Thoracic aorta (tissue), 2 donors: Measurements from ENCODE around the gene PCDHGA10. TPM values are rescaled to one million over a fixed set of nuclear protein-coding genes. Genes with fewer than 3 reads are reported as not detected.
"Not testable (repeated sequence)": the region's sequence is repeated elsewhere in the genome, so short reads cannot be mapped to it uniquely, and the experiment has no call there.

ENCODE experiments used
- ATAC-seq: fragments of 150-250 bp; one replicate; pipeline ENCODE4 v1.8.0; 2017; ENCODE audit warnings: low read depth; ENCODE audit not compliant: insufficient number of reproducible peaks, low FRiP score
- DNase-seq: peaks from one replicate; pipeline ENCODE4 v3.0.0-alpha.2; 2020; ENCODE audit warnings: low spot score
- H3K27ac ChIP-seq, 2 donors: fragments of 200-600 bp; sonication (generic); 1 replicate in 1 of 2; 2 replicates in 1 of 2; pipeline ENCODE4 v1.5.1; 2016; ENCODE audit warnings: mild to moderate bottlenecking in 2 of 2, moderate library complexity in 2 of 2
- H3K27me3 ChIP-seq: fragments of 200-600 bp; sonication (generic); replicated peaks from 2 replicates; pipeline ENCODE4 v1.6.0; 2016; ENCODE audit warnings: mild to moderate bottlenecking; ENCODE audit not compliant: insufficient read depth
- H3K36me3 ChIP-seq: fragments of 200-600 bp; sonication (generic); one replicate; pipeline ENCODE4 v1.5.1; 2016
- H3K4me1 ChIP-seq, 2 donors: fragments of 200-600 bp; sonication (generic); 1 replicate in 1 of 2; 2 replicates in 1 of 2; pipeline versions ENCODE4 v1.5.1 to v1.6.0; 2016; ENCODE audit warnings: low read depth in 2 of 2, mild to moderate bottlenecking in 1 of 2; ENCODE audit not compliant: control insufficient read depth in 1 of 2
- H3K4me3 ChIP-seq: fragments of 200-600 bp; sonication (generic); 2 replicates; pipeline ENCODE4 v1.5.1; 2016; ENCODE audit warnings: mild to moderate bottlenecking
- H3K9me3 ChIP-seq: fragments of 200-600 bp; sonication (generic); 2 replicates; pipeline ENCODE4 v1.5.1; 2016
- total RNA-seq, 2 donors: library from RNA; depleted of rRNA; stranded (reverse); fragments of >200 nt; gene quantifications; one replicate each; pipeline versions ENCODE4 v1.1.0 to v1.2.3, GENCODE V29; 2016
- TF ChIP-seq, protein P1 (sequence below): fragments of 200-600 bp; sonication (generic); IDR thresholded peaks from one replicate; pipeline ENCODE4 v1.5.1; 2019; ENCODE audit warnings: antibody characterized with exemption

The PCDHGA10 gene
- total RNA-seq, 2 donors from 2014 or later: 11.1 to 14.4 TPM

DNA sequence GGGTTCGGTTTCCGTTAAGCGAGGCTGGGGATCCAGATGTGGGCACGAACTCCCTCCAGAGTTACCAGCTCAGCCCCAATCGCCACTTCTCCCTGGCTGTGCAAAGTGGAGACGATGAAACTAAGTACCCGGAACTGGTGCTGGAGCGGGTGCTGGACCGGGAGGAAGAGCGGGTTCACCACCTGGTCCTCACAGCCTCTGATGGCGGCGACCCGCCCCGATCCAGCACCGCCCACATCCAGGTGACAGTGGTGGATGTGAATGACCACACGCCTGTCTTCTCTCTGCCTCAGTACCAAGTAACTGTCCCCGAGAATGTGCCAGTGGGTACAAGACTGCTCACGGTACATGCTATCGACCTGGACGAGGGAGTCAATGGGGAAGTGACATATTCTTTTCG lies 29.4 kb upstream of the PCDHGA10 start:
- H3K27me3 ChIP-seq: no peaks in the 10 kb centered on the region
- peak overlapping the region; percentile 19 for H3K4me3 ChIP-seq
- ATAC-seq (no peak), DNase-seq (no peak)
- H3K4me1 ChIP-seq: no peaks in the 10 kb centered on the region
- peaks cover 90% of the 10 kb centered on the region for H3K9me3 ChIP-seq
- no peak overlapping the region for H3K27ac ChIP-seq
- H3K36me3 ChIP-seq: no peaks in the 10 kb centered on the region
- TF ChIP-seq, protein P1, sequence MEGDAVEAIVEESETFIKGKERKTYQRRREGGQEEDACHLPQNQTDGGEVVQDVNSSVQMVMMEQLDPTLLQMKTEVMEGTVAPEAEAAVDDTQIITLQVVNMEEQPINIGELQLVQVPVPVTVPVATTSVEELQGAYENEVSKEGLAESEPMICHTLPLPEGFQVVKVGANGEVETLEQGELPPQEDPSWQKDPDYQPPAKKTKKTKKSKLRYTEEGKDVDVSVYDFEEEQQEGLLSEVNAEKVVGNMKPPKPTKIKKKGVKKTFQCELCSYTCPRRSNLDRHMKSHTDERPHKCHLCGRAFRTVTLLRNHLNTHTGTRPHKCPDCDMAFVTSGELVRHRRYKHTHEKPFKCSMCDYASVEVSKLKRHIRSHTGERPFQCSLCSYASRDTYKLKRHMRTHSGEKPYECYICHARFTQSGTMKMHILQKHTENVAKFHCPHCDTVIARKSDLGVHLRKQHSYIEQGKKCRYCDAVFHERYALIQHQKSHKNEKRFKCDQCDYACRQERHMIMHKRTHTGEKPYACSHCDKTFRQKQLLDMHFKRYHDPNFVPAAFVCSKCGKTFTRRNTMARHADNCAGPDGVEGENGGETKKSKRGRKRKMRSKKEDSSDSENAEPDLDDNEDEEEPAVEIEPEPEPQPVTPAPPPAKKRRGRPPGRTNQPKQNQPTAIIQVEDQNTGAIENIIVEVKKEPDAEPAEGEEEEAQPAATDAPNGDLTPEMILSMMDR: no peak

DNA sequence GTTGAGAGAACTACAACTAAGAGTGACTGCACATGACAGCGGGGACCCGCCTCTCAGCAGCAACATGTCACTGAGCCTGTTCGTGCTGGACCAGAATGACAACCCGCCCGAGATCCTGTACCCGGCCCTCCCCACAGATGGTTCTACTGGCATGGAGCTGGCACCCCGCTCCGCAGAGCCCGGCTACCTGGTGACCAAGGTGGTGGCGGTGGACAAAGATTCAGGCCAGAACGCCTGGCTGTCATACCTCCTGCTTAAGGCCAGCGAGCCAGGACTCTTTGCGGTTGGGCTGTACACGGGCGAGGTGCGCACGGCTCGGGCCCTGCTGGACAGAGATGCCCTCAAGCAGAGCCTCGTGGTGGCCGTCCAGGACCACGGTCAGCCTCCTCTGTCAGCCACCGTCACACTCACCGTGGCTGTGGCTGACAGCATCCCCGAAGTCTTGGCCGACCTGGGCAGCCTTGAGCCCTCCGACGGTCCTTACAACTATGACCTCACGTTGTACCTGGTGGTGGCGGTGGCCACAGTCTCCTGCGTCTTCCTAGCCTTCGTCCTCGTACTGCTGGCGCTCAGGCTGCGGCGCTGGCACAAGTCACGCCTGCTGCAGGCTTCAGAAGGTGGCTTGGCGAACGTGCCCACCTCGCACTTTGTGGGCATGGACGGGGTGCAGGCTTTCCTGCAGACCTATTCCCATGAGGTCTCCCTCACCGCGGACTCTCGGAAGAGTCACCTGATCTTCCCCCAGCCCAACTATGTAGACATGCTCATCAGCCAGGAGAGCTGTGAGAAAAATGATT lies 28.1 kb upstream of the PCDHGA10 start:
- H3K4me1 ChIP-seq: no peaks in the 10 kb centered on the region
- ATAC-seq: no peak

DNA sequence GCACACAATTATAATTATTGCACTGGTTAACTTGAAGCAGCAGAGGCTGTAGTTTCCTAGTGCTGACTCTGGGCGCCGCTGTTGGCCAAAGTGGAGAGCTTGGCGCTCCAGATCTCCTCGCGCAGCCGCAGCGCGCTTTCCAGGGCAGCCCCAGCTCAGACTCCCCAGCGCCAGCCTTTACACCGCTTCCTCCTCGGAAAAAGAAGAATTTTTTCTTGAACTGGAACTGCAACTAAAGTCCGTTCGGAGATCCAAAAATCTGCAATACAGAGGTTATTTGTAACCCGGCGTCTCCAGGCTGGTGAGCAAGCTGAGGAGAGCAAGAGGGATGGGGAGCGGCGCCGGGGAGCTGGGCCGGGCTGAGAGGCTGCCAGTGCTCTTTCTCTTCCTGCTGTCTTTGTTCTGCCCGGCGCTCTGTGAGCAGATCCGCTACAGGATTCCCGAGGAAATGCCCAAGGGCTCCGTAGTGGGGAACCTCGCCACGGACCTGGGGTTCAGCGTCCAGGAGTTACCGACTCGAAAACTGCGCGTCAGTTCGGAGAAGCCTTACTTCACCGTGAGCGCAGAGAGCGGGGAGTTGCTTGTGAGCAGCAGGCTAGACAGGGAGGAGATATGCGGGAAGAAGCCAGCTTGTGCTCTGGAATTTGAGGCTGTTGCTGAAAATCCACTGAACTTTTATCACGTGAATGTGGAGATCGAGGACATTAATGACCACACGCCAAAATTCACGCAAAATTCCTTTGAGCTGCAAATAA lies 25.1 kb upstream of the PCDHGA10 start, which contains the start of gene PCDHGB4:
TSS of gene PCDHGB4 (plus strand) at position 142 of the 755 bp plus-strand sequence. CDS start at position 329, 187 bp downstream.
- Histone ChIP-seq H3K9me3 (peaks cover 95% of the 10 kb centered on the region), H3K4me3 (peak within 1 kb of the TSS; percentile 37)
- H3K4me1 ChIP-seq, DNase-seq, ATAC-seq, H3K27ac ChIP-seq, H3K36me3 ChIP-seq, H3K27me3 ChIP-seq: not testable (repeated sequence)

More for the DNA sequence above, 28.1 kb upstream of the PCDHGA10 start:
- Histone ChIP-seq H3K27me3 (no peaks in the 10 kb centered on the region), H3K27ac (no peak overlapping the region), H3K36me3 (no peaks in the 10 kb centered on the region), H3K4me3 (peak overlapping the region; percentile 8), H3K9me3 (peaks cover 93% of the 10 kb centered on the region)
- DNase-seq: no peak
- TF ChIP-seq, protein P1: no peak

DNA sequence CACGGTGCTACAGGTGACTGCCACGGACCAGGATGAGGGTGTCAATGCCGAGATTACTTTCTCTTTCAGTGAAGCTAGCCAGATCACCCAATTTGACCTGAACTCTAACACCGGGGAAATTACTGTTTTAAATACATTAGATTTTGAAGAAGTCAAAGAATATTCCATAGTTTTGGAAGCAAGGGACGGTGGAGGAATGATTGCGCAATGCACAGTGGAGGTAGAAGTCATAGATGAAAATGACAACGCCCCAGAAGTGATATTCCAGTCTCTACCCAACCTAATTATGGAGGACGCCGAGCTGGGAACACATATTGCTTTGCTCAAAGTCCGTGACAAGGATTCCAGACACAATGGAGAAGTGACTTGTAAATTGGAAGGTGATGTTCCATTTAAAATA lies 24.1 kb upstream of the PCDHGA10 start:
- peaks cover 95% of the 10 kb centered on the region for H3K9me3 ChIP-seq
- H3K36me3 ChIP-seq: peaks cover 5% of the 10 kb centered on the region
- H3K27me3 ChIP-seq: no peaks in the 10 kb centered on the region
- TF ChIP-seq, protein P1: no peak
- ATAC-seq (no peak), DNase-seq (no peak)
- H3K4me1 ChIP-seq: no peaks in the 10 kb centered on the region
- no peak overlapping the region for H3K27ac ChIP-seq
- no peak overlapping the region for H3K4me3 ChIP-seq

DNA sequence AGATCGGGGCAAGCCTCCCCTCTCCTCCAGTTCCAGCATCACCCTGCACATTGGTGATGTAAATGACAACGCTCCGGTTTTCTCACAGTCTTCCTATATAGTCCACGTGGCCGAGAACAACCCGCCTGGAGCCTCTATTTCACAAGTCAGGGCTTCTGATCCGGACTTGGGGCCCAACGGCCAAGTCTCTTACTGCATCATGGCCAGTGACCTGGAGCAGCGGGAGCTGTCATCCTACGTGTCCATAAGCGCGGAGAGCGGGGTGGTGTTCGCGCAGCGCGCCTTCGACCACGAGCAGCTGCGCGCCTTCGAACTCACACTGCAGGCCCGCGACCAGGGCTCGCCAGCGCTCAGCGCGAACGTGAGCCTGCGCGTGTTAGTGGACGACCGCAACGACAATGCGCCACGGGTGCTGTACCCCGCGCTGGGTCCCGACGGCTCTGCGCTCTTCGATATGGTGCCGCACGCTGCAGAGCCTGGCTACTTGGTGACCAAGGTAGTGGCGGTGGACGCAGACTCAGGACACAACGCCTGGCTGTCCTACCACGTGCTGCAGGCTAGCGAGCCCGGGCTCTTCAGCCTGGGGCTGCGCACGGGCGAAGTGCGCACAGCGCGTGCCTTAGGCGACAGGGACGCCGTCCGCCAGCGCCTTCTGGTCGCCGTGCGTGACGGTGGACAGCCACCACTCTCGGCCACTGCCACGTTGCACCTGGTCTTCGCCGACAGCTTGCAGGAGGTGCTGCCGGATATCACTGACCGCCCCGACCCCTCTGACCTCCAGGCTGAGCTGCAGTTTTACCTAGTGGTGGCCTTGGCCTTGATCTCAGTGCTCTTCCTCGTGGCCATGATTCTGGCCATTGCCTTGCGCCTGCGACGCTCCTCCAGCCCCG lies 23.4 kb upstream of the PCDHGA10 start:
- peak overlapping the region; percentile 12 for H3K4me3 ChIP-seq
- TF ChIP-seq, protein P1: no peak
- H3K4me1 ChIP-seq: no peaks in the 10 kb centered on the region
- no peaks in the 10 kb centered on the region for H3K27me3 ChIP-seq
- DNase-seq (no peak), ATAC-seq (no peak)
- no peak overlapping the region for H3K27ac ChIP-seq
- peaks cover 5% of the 10 kb centered on the region for H3K36me3 ChIP-seq
- peaks cover 95% of the 10 kb centered on the region for H3K9me3 ChIP-seq
